CD14-positive monocyte (primary cell): ENCODE measurements around the gene REN. TPM values are rescaled to one million over a fixed set of nuclear protein-coding genes. Genes with fewer than 3 reads are reported as not detected.

ENCODE experiments used
- DNase-seq, 3 donors: peaks; one replicate each; pipeline ENCODE4 v3.0.0-alpha.2; 2011 to 2022
- H2AFZ ChIP-seq: 2 replicates; pipeline ENCODE4 v1.6.0; 2012; ENCODE audit warnings: mild to moderate bottlenecking, low read depth, low read length, inconsistent platforms; ENCODE audit not compliant: insufficient read depth, poor library complexity, severe bottlenecking
- H3K27ac ChIP-seq, 2 donors: 1 replicate in 1 of 2; 2 replicates in 1 of 2; pipeline ENCODE4 v1.5.1; 2012 to 2013; ENCODE audit warnings: low read length in 2 of 2, control low read depth in 1 of 2, inconsistent platforms in 1 of 2, low read depth in 1 of 2, mild to moderate bottlenecking in 1 of 2
- H3K27me3 ChIP-seq, 2 donors: one replicate each; pipeline versions ENCODE4 v1.6.0 to v1.6.1; 2011 to 2013; ENCODE audit warnings: low read length in 2 of 2; ENCODE audit not compliant: control insufficient read depth in 2 of 2, insufficient read depth in 2 of 2
- H3K36me3 ChIP-seq, 2 donors: replicated peaks in 1 of 2; 1 replicate in 1 of 2; 2 replicates in 1 of 2; pipeline versions ENCODE4 v1.5.1 to v1.6.1; 2012 to 2013; ENCODE audit warnings: low read length in 2 of 2, control low read depth in 1 of 2, inconsistent platforms in 1 of 2, mild to moderate bottlenecking in 1 of 2; ENCODE audit not compliant: insufficient read depth in 2 of 2, control insufficient read depth in 1 of 2
- H3K4me1 ChIP-seq, 2 donors: 1 replicate in 1 of 2; 2 replicates in 1 of 2; pipeline versions ENCODE4 v1.5.1 to v1.6.1; 2012 to 2013; ENCODE audit warnings: low read length in 2 of 2, control low read depth in 1 of 2, inconsistent platforms in 1 of 2, mild to moderate bottlenecking in 1 of 2, moderate library complexity in 1 of 2; ENCODE audit not compliant: insufficient read depth in 2 of 2, control insufficient read depth in 1 of 2
- H3K4me2 ChIP-seq: replicated peaks from 2 replicates; pipeline ENCODE3; 2012; ENCODE audit warnings: low read length, moderate library complexity, mild to moderate bottlenecking; ENCODE audit not compliant: poor library complexity, severe bottlenecking; ENCODE audit errors: extremely low read depth
- H3K4me3 ChIP-seq, 3 experiments: fragments of 200-600 bp in 1 of 3; sonication (generic) in 1 of 3; replicated peaks in 1 of 3; 1 replicate in 2 of 3; 2 replicates in 1 of 3; pipeline ENCODE4 v1.5.1; 2011 to 2013; ENCODE audit warnings: low read length in 3 of 3, mild to moderate bottlenecking in 3 of 3, control low read depth in 2 of 3, low read depth in 2 of 3, inconsistent platforms in 1 of 3, moderate library complexity in 1 of 3
- H3K79me2 ChIP-seq: 2 replicates; pipeline ENCODE4 v1.6.0; 2012; ENCODE audit warnings: mild to moderate bottlenecking, control low read depth, inconsistent platforms, low read length, moderate library complexity; ENCODE audit not compliant: insufficient read depth
- H3K9ac ChIP-seq: 2 replicates; pipeline ENCODE4 v1.6.0; 2017; ENCODE audit warnings: low read length, mild to moderate bottlenecking; ENCODE audit not compliant: insufficient read depth, poor library complexity, severe bottlenecking
- H3K9me3 ChIP-seq, 2 donors: replicated peaks in 1 of 2; 1 replicate in 1 of 2; 2 replicates in 1 of 2; pipeline versions ENCODE4 v1.5.1 to v1.6.1; 2012 to 2013; ENCODE audit warnings: low read length in 2 of 2, control low read depth in 1 of 2; ENCODE audit not compliant: control insufficient read depth in 1 of 2, insufficient read depth in 1 of 2
- H4K20me1 ChIP-seq: 2 replicates; pipeline ENCODE4 v1.6.0; 2012; ENCODE audit warnings: mild to moderate bottlenecking, low read length, control low read depth, moderate library complexity; ENCODE audit not compliant: insufficient read depth
- H3K27ac Mint-ChIP-seq, 7 donors: one replicate each; pipeline ENCODE4 v1.8.0; 2020; ENCODE audit warnings: mild to moderate bottlenecking in 7 of 7, mixed read lengths in 7 of 7, moderate library complexity in 6 of 7, inconsistent platforms in 2 of 7
- H3K27me3 Mint-ChIP-seq, 3 donors: one replicate each; pipeline ENCODE4 v1.8.0; 2021 to 2022; ENCODE audit warnings: low read depth in 3 of 3, mild to moderate bottlenecking in 3 of 3, mixed read lengths in 3 of 3, moderate library complexity in 3 of 3, inconsistent platforms in 1 of 3
- H3K36me3 Mint-ChIP-seq, 2 donors: one replicate each; pipeline ENCODE4 v1.8.0; 2020; ENCODE audit warnings: mixed read lengths in 2 of 2, inconsistent platforms in 1 of 2, mild to moderate bottlenecking in 1 of 2
- H3K4me1 Mint-ChIP-seq: one replicate; pipeline ENCODE4 v1.8.0; 2020; ENCODE audit warnings: mild to moderate bottlenecking, mixed read lengths
- H3K4me3 Mint-ChIP-seq, 2 donors: one replicate each; pipeline ENCODE4 v1.8.0; 2020; ENCODE audit warnings: mild to moderate bottlenecking in 2 of 2, mixed read lengths in 2 of 2, moderate library complexity in 1 of 2
- H3K9me3 Mint-ChIP-seq, 7 donors: one replicate each; pipeline ENCODE4 v1.8.0; 2020 to 2022; ENCODE audit warnings: mixed read lengths in 7 of 7, mild to moderate bottlenecking in 6 of 7, moderate library complexity in 6 of 7, inconsistent platforms in 2 of 7
- CTCF ChIP-seq: fragments of 200-600 bp; IDR thresholded peaks from one replicate; pipeline ENCODE4 v1.8.0; 2022; ENCODE audit warnings: antibody characterized with exemption, mild to moderate bottlenecking
- WGBS: methylation state at CpG from one replicate; pipeline ENCODE4 v1.1.5; 2013; ENCODE audit warnings: missing lambda C conversion rate; ENCODE audit not compliant: insufficient coverage; 5-methylcytosine and 5-hydroxymethylcytosine counted together
- intact Hi-C, 2 donors: fragments of 100-400 bp; cut with micrococcal nuclease; formaldehyde crosslinking; loops; one replicate each; pipeline versions ENCODE4 v1.15.0 to v1.15.1; 2023
- polyA minus RNA-seq: library from RNA; depleted of rRNA, polyadenylated mRNA; stranded (reverse); fragments of >200 nt; gene quantifications from 2 replicates; pipeline ENCODE4 v1.2.3, GENCODE V29; 2012
- polyA plus RNA-seq, 3 donors: library from polyadenylated mRNA; depleted of rRNA in 1 of 3; unstranded in 2 of 3; stranded (reverse) in 1 of 3; fragments of 300-500 nt in 2 of 3; fragments of >200 nt in 1 of 3; fragmentation: Illumina TruSeq in 2 of 3; gene quantifications; 1 replicate in 2 of 3; 2 replicates in 1 of 3; pipeline ENCODE4 v1.2.3, GENCODE V29; 2012 to 2021
- total RNA-seq, 12 experiments: library from RNA in 1 of 12; stranded (reverse) in 1 of 12; fragments of 120-200 nt in 1 of 12; gene quantifications; one replicate each; pipeline ENCODE4 v1.2.4 and lab custom pipeline; 2013 to 2026; ENCODE audit warnings: mixed read lengths in 6 of 12, inconsistent platforms in 1 of 12

Gene REN
- not detected for total RNA-seq (2013)
- polyA plus RNA-seq: not detected
- not detected in 2 replicates for polyA minus RNA-seq
- total RNA-seq (lab: John Stamatoyannopoulos, UW): 0 to 0.69 (median 0) reads per million in 11 experiments

- Mint-ChIP-seq H3K27me3 (peaks cover 3 to 7% (median 4%) of the 10 kb centered on the region in 3 donors), H3K36me3 (no peaks in the 10 kb centered on the region), H3K27ac (no peak within 1 kb of the TSS), H3K4me1 (peaks cover 2% of the 10 kb centered on the region), H3K9me3 (peaks cover 7 to 29% (median 22%) of the 10 kb centered on the region in 7 donors), H3K4me3 (no peak within 1 kb of the TSS)
- H3K36me3 ChIP-seq: no peaks in the 10 kb centered on the region
- peaks cover 16 to 26% of the 10 kb centered on the region in 2 donors for H3K9me3 ChIP-seq
- H3K4me2 ChIP-seq: no peak within 1 kb of the TSS
- DNase-seq: no peak
- no peaks in the 10 kb centered on the region for H3K79me2 ChIP-seq
- no peaks in the 10 kb centered on the region for H3K4me1 ChIP-seq
- no peak within 1 kb of the TSS for H3K9ac ChIP-seq
- H2AFZ ChIP-seq: no peak within 1 kb of the TSS
- H3K27ac ChIP-seq: no peak within 1 kb of the TSS
- H3K27me3 ChIP-seq: no peaks in the 10 kb centered on the region
- TF ChIP-seq CTCF: no peak
- no peaks in the 10 kb centered on the region for H4K20me1 ChIP-seq
- intact Hi-C loops: no loop called here
- 13% methylated on average over 4 of the region's 5 CpGs for WGBS
- H3K4me3 ChIP-seq: no peak within 1 kb of the TSS
These were observed at the start of gene REN for GRCh38 chr1:204166219-204166618. Gene REN (minus strand): TSS chr1:204166337. CDS start chr1:204166293, 44 bp downstream.

GRCh38 chr1:204213668-204214662, 47.8 kb upstream of the REN start, which contains the start of gene GOLT1A:
Gene GOLT1A (minus strand): TSS chr1:204213988. CDS start chr1:204213906, 82 bp downstream.
- Histone ChIP-seq H3K4me3 (peak within 1 kb of the TSS in 1 of 3 experiments; percentile 60), H3K4me2 (peak within 1 kb of the TSS; percentile 62), H3K79me2 (no peaks in the 10 kb centered on the region), H4K20me1 (no peaks in the 10 kb centered on the region), H3K36me3 (no peaks in the 10 kb centered on the region), H3K27me3 (peaks cover 0 to 5% of the 10 kb centered on the region in 2 donors), H2AFZ (peak within 1 kb of the TSS; percentile 78), H3K4me1 (peaks cover 7 to 8% of the 10 kb centered on the region in 2 donors), H3K9ac (no peak within 1 kb of the TSS), H3K27ac (no peak within 1 kb of the TSS), H3K9me3 (no peaks in the 10 kb centered on the region)
- Mint-ChIP-seq H3K36me3 (no peaks in the 10 kb centered on the region), H3K4me1 (peaks cover 8% of the 10 kb centered on the region), H3K27ac (peak within 1 kb of the TSS in 1 of 7 donors; percentile 5), H3K4me3 (peak within 1 kb of the TSS; percentile 42 to 86), H3K27me3 (peaks cover 6 to 8% (median 7%) of the 10 kb centered on the region in 3 donors), H3K9me3 (no peaks in the 10 kb centered on the region)
- WGBS: 16% methylated on average over 30 of the region's 41 CpGs
- TF ChIP-seq CTCF: peak; percentile 60
- intact Hi-C loops: loop anchor here in 1 of 2 donors (1.0 kb wide), 1 partner anchor 149 kb away; no protein-coding TSS in a partner anchor
- DNase-seq: peak; percentile 27 to 46 (median 42)
